H1 (cell line): ENCODE data around the gene RGS6. TPM values are rescaled to one million over a fixed set of nuclear protein-coding genes. Genes with fewer than 3 reads are reported as not detected.

ENCODE experiments used
- CTCF ChIA-PET: fragments of 300-600 bp; sonication (Branson Sonifier 250); formaldehyde crosslinking; loops from one replicate; lab custom pipeline; 2021; ENCODE audit not compliant: partially characterized antibody; lab: Charles Lee
- POLR2A ChIA-PET: fragments of 300-600 bp; sonication (Branson Sonifier 250); formaldehyde crosslinking; loops from one replicate; lab custom pipeline; 2021; ENCODE audit warnings: inconsistent platforms; ENCODE audit not compliant: partially characterized antibody; lab: Charles Lee
- DNase-seq, 2 experiments: peaks; one replicate each; pipeline versions ENCODE4 v3.0.0 to v3.0.0-alpha.2; 2010 to 2022; ENCODE audit warnings: low spot score in 2 of 2, low read depth in 1 of 2, mixed read lengths in 1 of 2
- FAIRE-seq: peaks from 2 replicates; lab custom pipeline; 2011; peaks lifted over from hg19 to GRCh38; lab: Jason Lieb, UNC
- H2AFZ ChIP-seq: 2 replicates; pipeline ENCODE4 v1.8.1; 2012; ENCODE audit warnings: low read length, inconsistent platforms
- H2AK5ac ChIP-seq: 2 replicates; pipeline ENCODE4 v1.6.1; 2013; ENCODE audit warnings: low read depth, low read length
- H2BK120ac ChIP-seq: replicated peaks from 2 replicates; pipeline ENCODE3; 2013; ENCODE audit warnings: low read depth, low read length, inconsistent platforms
- H2BK12ac ChIP-seq: 2 replicates; pipeline ENCODE4 v1.6.1; 2013; ENCODE audit warnings: low read depth, low read length
- H2BK15ac ChIP-seq: 2 replicates; pipeline ENCODE4 v1.6.1; 2013; ENCODE audit warnings: low read length
- H2BK20ac ChIP-seq: 2 replicates; pipeline ENCODE4 v1.6.1; 2013; ENCODE audit warnings: low read length
- H2BK5ac ChIP-seq: 2 replicates; pipeline ENCODE4 v1.6.1; 2013; ENCODE audit warnings: low read depth, low read length
- H3K14ac ChIP-seq: 2 replicates; pipeline ENCODE4 v1.6.1; 2013; ENCODE audit warnings: inconsistent platforms; ENCODE audit not compliant: insufficient read length
- H3K18ac ChIP-seq: 2 replicates; pipeline ENCODE4 v1.6.1; 2013; ENCODE audit warnings: low read length; ENCODE audit errors: extremely low read depth
- H3K23ac ChIP-seq: 2 replicates; pipeline ENCODE4 v1.6.1; 2013; ENCODE audit warnings: inconsistent platforms; ENCODE audit not compliant: insufficient read length
- H3K23me2 ChIP-seq: 2 replicates; pipeline ENCODE4 v1.6.1; 2013; ENCODE audit warnings: low read depth, low read length
- H3K27ac ChIP-seq: 2 replicates; pipeline ENCODE4 v1.6.1; 2011; ENCODE audit warnings: low read depth, low read length, inconsistent platforms
- H3K27me3 ChIP-seq, 4 experiments: replicated peaks in 1 of 4; 1 replicate in 1 of 4; 2 replicates in 3 of 4; pipeline versions ENCODE4 v1.6.1 to v1.8.1; 2011 to 2013; ENCODE audit warnings: low read length in 3 of 4, mild to moderate bottlenecking in 3 of 4, inconsistent platforms in 2 of 4, mixed read lengths in 2 of 4, moderate library complexity in 1 of 4; ENCODE audit not compliant: control insufficient read depth in 3 of 4, insufficient read depth in 3 of 4; ENCODE audit errors: extremely low read depth in 1 of 4
- H3K36me3 ChIP-seq, 4 experiments: 2 replicates each; pipeline versions ENCODE4 v1.6.1 to v1.8.1; 2011 to 2013; ENCODE audit warnings: mild to moderate bottlenecking in 4 of 4, low read length in 3 of 4, moderate library complexity in 2 of 4, control low read depth in 1 of 4, inconsistent platforms in 1 of 4; ENCODE audit not compliant: insufficient read depth in 4 of 4, control insufficient read depth in 2 of 4
- H3K4ac ChIP-seq: replicated peaks from 2 replicates; pipeline ENCODE3; 2013; ENCODE audit warnings: low read length, low read depth, mixed read lengths, inconsistent platforms; ENCODE audit not compliant: insufficient read length
- H3K4me1 ChIP-seq, 4 experiments: replicated peaks in 1 of 4; 1 replicate in 1 of 4; 2 replicates in 3 of 4; pipeline versions ENCODE4 v1.6.1 to v1.8.1; 2011 to 2013; ENCODE audit warnings: low read length in 3 of 4, inconsistent platforms in 2 of 4, mixed read lengths in 1 of 4; ENCODE audit not compliant: insufficient read depth in 4 of 4, control insufficient read depth in 3 of 4
- H3K4me2 ChIP-seq, 2 experiments: 2 replicates each; pipeline versions ENCODE4 v1.6.1 to v1.8.1; 2011 to 2013; ENCODE audit warnings: low read depth in 2 of 2, low read length in 2 of 2, control low read depth in 1 of 2, inconsistent platforms in 1 of 2, mild to moderate bottlenecking in 1 of 2; ENCODE audit not compliant: insufficient read depth in 1 of 2
- H3K4me3 ChIP-seq, 4 experiments: fragments of 200-600, 300-600 bp in 1 of 4; sonication (generic), shearing (Covaris generic), sonication (Bioruptor Twin) in 1 of 4; 2 replicates each; pipeline versions ENCODE4 v1.5.1 to v1.8.1; 2011 to 2016; ENCODE audit warnings: low read length in 4 of 4, low read depth in 3 of 4, control low read depth in 2 of 4, inconsistent platforms in 2 of 4, mild to moderate bottlenecking in 2 of 4, mixed read lengths in 1 of 4, moderate library complexity in 1 of 4; ENCODE audit not compliant: insufficient read depth in 2 of 4; ENCODE audit errors: extremely low read depth in 1 of 4
- H3K56ac ChIP-seq: replicated peaks from 2 replicates; pipeline ENCODE3; 2013; ENCODE audit warnings: low read depth, mild to moderate bottlenecking, mixed read lengths, low read length, inconsistent platforms; ENCODE audit not compliant: insufficient read length
- H3K79me1 ChIP-seq: 2 replicates; pipeline ENCODE4 v1.6.1; 2013; ENCODE audit warnings: low read depth, low read length, control low read depth
- H3K79me2 ChIP-seq, 2 experiments: 2 replicates each; pipeline versions ENCODE4 v1.6.1 to v1.8.1; 2012 to 2013; ENCODE audit warnings: low read length in 2 of 2, mild to moderate bottlenecking in 2 of 2, inconsistent platforms in 1 of 2; ENCODE audit not compliant: insufficient read depth in 2 of 2, control insufficient read depth in 1 of 2
- H3K9ac ChIP-seq, 4 experiments: replicated peaks in 1 of 4; 1 replicate in 1 of 4; 2 replicates in 3 of 4; pipeline versions ENCODE4 v1.6.1 to v1.8.1; 2011 to 2013; ENCODE audit warnings: low read depth in 3 of 4, low read length in 3 of 4, control low read depth in 2 of 4, mild to moderate bottlenecking in 2 of 4, moderate library complexity in 2 of 4, inconsistent platforms in 1 of 4; ENCODE audit errors: extremely low read depth in 1 of 4
- H3K9me3 ChIP-seq, 2 experiments: 2 replicates each; pipeline versions ENCODE4 v1.6.1 to v1.8.1; 2012 to 2013; ENCODE audit warnings: mild to moderate bottlenecking in 2 of 2, moderate library complexity in 2 of 2, control low read depth in 1 of 2, inconsistent platforms in 1 of 2, low read depth in 1 of 2, low read length in 1 of 2, mixed read lengths in 1 of 2; ENCODE audit not compliant: insufficient read depth in 2 of 2
- H4K20me1 ChIP-seq, 2 experiments: replicated peaks in 1 of 2; 2 replicates each; pipeline versions ENCODE3 to v1.8.1; 2011 to 2013; ENCODE audit warnings: inconsistent platforms in 2 of 2, low read length in 2 of 2, mild to moderate bottlenecking in 1 of 2; ENCODE audit not compliant: insufficient read depth in 2 of 2, control insufficient read depth in 1 of 2
- H4K5ac ChIP-seq: 2 replicates; pipeline ENCODE4 v1.6.1; 2013; ENCODE audit warnings: low read length, low read depth, mixed read lengths, inconsistent platforms; ENCODE audit not compliant: insufficient read length
- H4K8ac ChIP-seq: 2 replicates; pipeline ENCODE4 v1.8.0; 2013; ENCODE audit warnings: mild to moderate bottlenecking, moderate library complexity, low read length, inconsistent platforms; ENCODE audit not compliant: insufficient read depth; ENCODE audit errors: extremely low read depth
- H4K91ac ChIP-seq: replicated peaks from 2 replicates; pipeline ENCODE3; 2013; ENCODE audit warnings: low read length, mixed read lengths, inconsistent platforms; ENCODE audit not compliant: insufficient read length
- BACH1 ChIP-seq: IDR thresholded peaks from 2 replicates; pipeline ENCODE4 v1.6.1; 2012; ENCODE audit warnings: low read length, improper control_type of control experiment
- SIRT6 ChIP-seq: IDR thresholded peaks from one replicate; pipeline ENCODE4 v1.7.1; 2012; ENCODE audit warnings: low read length, inconsistent platforms
- WGBS, 2 experiments: shearing (Covaris generic) in 1 of 2; methylation state at CpG; one replicate each; pipeline versions ENCODE4 v1.1.6 to v1.1.7; 2013 to 2015; ENCODE audit warnings: low lambda C conversion rate in 2 of 2, mixed read lengths in 2 of 2, inconsistent platforms in 1 of 2, low coverage in 1 of 2, missing lambda C conversion rate in 1 of 2; ENCODE audit not compliant: insufficient replicate concordance in 2 of 2, insufficient coverage in 1 of 2, insufficient read length in 1 of 2; ENCODE audit errors: extremely low coverage in 1 of 2, missing lambda C conversion rate in 1 of 2; 5-methylcytosine and 5-hydroxymethylcytosine counted together
- polyA plus RNA-seq, 7 experiments: library from polyadenylated mRNA; depleted of rRNA in 3 of 7; stranded (reverse) in 5 of 7; unstranded in 2 of 7; fragments of >200 nt in 5 of 7; fragments of 200-250 nt in 2 of 7; gene quantifications; 1 replicate in 5 of 7; 2 replicates in 1 of 7; 4 replicates in 1 of 7; pipeline versions ENCODE4 v1.2.1 to v1.2.3, GENCODE V29; 2011 to 2013; ENCODE audit warnings: missing spikeins in 2 of 7, mixed read lengths in 2 of 7
- total RNA-seq: library from RNA; stranded (reverse); fragmentation: NEBNext Ultra II Directional; extraction: Animal tissue kit (Norgen Biotek cat#: 25700); gene quantifications from 2 replicates; pipeline ENCODE4 v1.2.1, GENCODE V29; 2021

The RGS6 gene
- total and polyA plus RNA-seq, 2 of the 8 experiments (the other 6 are each of a cell fraction or from before 2014, with no cell fraction given), result 0.26 to 1.1 TPM

GRCh38 chr14:72164420-72165228, 232.4 kb downstream of the RGS6 start:
- Histone ChIP-seq H4K8ac (no peak overlapping the region), H3K79me2 (no peaks in the 10 kb centered on the region), H3K4me1 (no peaks in the 10 kb centered on the region; a peak in 1 of 7 replicates), H3K9ac (no peak overlapping the region), H3K56ac (no peak overlapping the region), H3K14ac (no peak overlapping the region), H3K23me2 (no peaks in the 10 kb centered on the region; the same call in 1 of the 2 replicates), H3K79me1 (no peaks in the 10 kb centered on the region), H3K9me3 (peaks cover 0 to 2% of the 10 kb centered on the region in 2 experiments; a peak in 1 of 4 replicates), H2AK5ac (no peak overlapping the region), H3K36me3 (no peaks in the 10 kb centered on the region), H3K18ac (no peak overlapping the region), H3K4ac (no peak overlapping the region), H3K4me3 (no peak overlapping the region), H2BK120ac (no peak overlapping the region), H3K4me2 (no peak overlapping the region), H2AFZ (no peak overlapping the region), H4K20me1 (peaks cover 0 to 1% of the 10 kb centered on the region in 2 experiments), H2BK12ac (no peak overlapping the region), H2BK5ac (no peak overlapping the region), H3K27me3 (peaks cover 0 to 1% (median 0%) of the 10 kb centered on the region in 4 experiments; a peak in 1 of 7 replicates), H2BK20ac (no peak overlapping the region), H3K27ac (no peak overlapping the region), H2BK15ac (no peak overlapping the region), H4K91ac (no peak overlapping the region), H4K5ac (no peak overlapping the region), H3K23ac (no peak overlapping the region)
- DNase-seq, result no peak
- 91% methylated on average over 9 of the region's 9 CpGs; no CpG with 5 or more reads in 1 of the 2 experiments for WGBS, 2 experiments
- FAIRE-seq, result no peak
- ChIA-PET POLR2A (no interaction called here), CTCF (interaction anchor here (0.7 to 1.6 kb wide), 5 partner anchors 9 to 109 kb away, joined by 3 to 12 read pairs (median 3); no protein-coding TSS in a partner anchor)
- TF ChIP-seq SIRT6 (no peak), BACH1 (no peak)
